Limb (tissue), 2 donors: ENCODE data around the gene DUSP11.
"Not testable (repeated sequence)": the region's sequence is repeated elsewhere in the genome, so short reads cannot be mapped to it uniquely, and the experiment has no call there.

Experiments
- DNase-seq, 2 donors: peaks; one replicate each; pipeline ENCODE4 v3.0.0-alpha.2; 2016; ENCODE audit errors: extremely low spot score in 2 of 2

The DUSP11 gene

DNA sequence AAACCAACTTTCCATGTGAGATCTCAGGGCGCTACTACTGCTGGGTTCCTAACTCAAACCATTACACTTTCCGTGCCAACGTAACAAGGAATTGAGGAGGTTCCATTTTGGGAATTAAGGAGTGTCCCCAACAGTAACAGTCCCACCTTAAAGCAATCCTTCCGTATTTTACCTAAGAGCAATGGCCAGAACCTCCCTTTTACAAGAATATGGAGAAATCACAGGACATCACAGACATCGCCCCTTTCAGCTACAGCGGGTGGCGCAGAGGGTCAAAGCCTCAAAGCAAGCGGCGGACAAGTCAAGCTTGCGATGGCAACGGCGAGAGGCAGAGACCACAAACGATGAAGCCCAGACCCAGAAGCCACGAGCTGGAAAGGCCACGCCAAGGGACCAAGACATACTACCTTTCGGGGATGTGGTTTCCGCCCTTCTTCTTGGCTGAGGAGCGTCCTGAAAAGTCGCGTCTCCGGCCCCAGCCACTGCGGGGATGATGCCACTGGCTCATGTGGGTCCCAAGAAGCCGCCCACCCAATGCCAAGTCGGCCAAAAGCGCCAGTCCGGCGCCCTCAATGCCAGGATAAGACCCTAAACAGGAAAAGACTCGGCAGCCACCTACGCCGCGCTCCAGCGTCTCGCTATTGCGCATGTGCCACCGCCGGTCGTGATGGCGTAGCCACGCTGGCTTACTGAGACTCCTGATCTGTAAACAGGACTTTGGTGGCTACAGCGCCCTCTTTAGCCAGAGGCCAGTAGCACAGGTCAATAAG lies at the start of gene DUSP11:
DUSP11 (minus strand) TSS at position 637 of the 770 bp plus-strand sequence; CDS start at position 508, 129 bp downstream.
- DNase-seq, result peak; percentile 93 to 94

DNA sequence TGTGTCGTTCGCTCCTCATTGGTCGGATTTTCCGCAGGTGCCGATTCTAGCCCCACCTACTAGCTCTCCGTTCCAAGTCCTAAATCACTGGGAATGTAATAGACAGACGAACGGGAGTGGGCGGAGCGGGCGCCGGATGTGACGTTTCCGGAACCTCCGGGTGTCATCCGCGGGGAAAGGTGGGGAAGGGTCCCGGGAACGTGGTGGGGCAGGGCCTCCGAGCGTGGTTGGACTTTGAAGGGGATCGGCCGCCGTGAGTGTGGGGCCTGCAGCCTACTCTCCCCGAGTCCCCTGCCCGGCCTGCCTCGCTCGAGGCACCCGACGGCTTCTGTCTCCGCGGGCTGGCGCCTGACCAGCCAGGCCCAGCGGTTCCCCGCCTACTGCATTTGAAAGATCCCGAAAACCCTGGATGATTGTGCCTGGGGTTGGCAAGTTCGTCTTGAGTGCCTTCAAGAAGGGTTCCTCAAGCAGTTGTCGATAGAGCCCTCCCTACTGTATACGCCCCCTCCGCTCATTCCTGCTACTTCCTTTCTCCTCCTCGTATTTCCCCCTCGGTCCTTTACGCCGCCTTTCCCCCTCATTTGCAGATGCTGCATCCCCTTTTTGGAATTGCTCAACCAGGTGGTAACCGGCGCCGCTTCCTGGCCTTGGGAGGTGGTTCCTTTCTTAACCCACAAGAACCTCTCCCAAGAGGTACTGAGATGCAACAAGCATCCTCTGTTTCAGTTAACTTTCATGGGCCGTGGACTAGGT lies 49.1 kb upstream of the DUSP11 start, which contains the start of gene STAMBP:
STAMBP (plus strand) TSS at position 144 of the 753 bp plus-strand sequence. CDS start 1,896 bp downstream, outside the sequence.
- DNase-seq, result peak; percentile 97

DNA sequence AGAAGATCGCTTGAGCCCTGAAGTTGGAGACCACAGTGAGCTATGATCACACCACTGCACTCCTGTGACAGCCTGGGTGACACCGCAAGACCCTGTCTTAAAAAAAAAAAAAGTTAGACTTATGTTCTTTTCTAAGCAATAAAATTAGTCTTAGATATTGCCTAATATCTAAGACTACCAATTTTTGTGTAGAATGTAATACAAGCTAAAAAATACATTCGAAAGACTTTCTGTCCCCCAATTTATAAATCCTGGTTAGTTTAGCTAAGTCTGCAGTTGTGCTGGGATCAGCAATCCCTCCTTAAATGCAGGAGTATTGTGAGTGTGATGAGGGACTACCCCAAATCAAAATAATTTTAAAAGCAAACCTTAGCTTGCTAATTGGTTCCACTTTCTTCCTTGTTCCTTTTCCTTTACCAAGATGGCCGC lies 48.5 kb upstream of the DUSP11 start:
- no peak for DNase-seq

- DNase-seq, result no peak
Measured at GRCh38 chr2:73827660-73828388, 47.9 kb upstream of the DUSP11 start.

GRCh38 chr2:73827018-73827417 lies 47.1 kb upstream of the DUSP11 start:
- no peak for DNase-seq

- no peak for DNase-seq
Measured at GRCh38 chr2:73825408-73825807, 45.5 kb upstream of the DUSP11 start.

GRCh38 chr2:73823916-73824523 lies 44.1 kb upstream of the DUSP11 start:
- peak in 1 of 2 donors; percentile 79 for DNase-seq

DNA sequence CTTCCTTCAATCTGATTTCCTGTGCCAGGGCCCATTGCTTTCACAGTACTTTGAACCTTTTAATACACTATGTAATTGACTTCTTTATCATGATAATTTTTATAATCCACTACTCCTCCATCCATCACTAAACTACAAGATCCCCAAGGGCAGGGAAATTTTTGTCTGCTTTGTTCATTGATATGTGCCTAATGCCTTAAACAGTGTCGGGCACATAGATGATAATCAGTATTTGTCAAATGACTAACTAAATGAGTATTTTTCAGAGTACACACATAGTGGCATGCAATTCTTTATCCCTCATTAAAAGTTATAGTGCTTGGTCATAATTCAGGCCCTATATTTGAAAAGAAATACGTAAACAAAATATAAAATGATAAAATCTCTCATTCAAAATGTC lies 43.5 kb upstream of the DUSP11 start:
- no peak for DNase-seq

DNA sequence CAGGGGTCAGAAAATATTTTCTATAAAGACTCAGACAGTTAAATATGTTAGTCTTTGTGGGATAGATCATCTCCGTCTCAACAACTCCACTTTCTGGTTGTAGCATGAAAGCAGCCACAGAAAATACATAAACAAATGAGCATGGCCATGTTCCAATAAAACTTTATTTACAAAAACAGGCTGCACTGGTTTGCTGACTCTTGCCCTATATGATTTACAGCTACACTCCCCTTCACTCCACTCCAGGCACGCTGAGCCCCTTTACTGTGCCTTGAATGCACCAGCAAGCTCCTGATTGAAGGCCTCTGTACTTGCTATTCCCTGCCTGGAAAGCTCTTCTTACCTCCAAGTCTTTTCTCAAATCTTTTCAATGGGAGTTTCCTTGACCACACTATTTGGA lies 43.1 kb upstream of the DUSP11 start:
- no peak for DNase-seq

DNA sequence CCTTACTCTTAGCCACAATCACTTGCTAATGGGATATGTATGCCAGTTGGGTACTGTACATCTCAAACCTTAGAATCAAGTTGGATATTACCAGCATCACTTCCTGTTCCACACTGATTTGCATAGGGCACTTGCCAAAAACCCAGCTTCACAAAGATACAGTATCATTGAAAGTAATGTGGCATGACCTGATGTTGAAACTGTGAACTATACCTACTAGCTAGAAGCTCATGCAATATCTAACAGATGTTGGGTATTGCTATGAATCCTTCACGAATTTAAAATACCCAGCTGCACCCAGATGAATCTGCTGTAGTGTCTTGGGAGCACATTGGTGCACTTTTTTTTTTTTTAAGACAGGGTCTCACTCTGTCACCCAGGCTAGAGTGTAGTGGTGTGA lies 42.4 kb upstream of the DUSP11 start:
- DNase-seq, result no peak

DNA sequence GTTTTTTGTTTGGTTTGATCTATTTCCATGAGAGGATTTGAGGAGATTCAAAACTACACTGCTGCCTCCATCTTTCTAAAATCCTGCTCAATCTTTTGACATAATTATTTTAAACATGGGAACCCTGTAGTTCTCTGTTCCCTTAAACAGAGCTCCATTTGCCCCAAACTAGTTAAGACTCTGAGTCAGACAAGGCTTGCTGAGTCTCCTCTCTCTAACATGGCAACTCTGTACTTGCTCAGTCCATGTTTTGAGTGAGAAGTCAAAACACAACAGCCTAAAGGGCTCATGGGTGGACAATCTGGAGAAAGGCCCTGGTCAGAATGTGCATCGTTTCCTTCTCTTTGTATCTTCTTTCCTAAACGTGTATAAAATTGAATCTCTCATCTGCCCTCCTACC lies 41.8 kb upstream of the DUSP11 start:
- DNase-seq, result no peak

- DNase-seq, result no peak
Measured at GRCh38 chr2:73821227-73821626, 41.3 kb upstream of the DUSP11 start.

GRCh38 chr2:73818296-73818695 lies 38.4 kb upstream of the DUSP11 start:
- no peak for DNase-seq

DNA sequence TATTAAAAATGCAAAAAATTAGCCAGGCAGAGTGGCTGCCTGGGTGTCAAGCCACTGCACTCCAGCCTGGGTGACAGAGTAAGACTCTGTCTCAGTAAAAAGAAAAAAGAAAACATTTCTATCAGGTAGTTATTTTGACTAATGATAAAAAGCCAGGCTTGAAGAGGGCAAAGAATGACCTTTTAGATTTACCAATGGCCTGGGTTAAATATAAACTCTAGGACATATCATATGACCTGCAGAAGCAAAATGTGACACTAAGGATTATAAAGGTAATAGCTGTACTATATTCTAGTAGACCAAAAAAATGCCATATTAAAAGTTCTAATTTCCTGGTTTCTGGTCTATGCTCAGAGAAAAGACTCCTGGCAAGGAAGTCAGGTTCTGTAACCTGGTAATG lies 32.7 kb upstream of the DUSP11 start:
- no peak for DNase-seq

DNA sequence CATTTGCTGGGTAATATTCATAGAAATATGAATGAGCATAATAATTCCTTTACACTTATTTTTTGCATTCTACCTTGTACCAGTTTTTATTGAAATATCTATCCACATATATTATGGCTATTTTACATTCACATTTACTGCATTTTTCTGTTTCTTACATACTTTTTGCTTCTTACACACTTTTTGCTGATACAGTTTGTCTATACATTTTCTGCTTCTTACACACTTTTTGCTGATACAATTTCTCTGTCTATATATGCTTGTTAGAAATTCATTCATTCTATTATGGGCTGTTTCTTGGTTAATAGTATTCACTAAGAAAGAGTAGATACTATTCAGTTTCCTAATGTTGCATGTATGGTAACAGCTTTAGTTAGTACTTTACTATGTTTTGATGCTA lies 32.0 kb upstream of the DUSP11 start:
- DNase-seq, result no peak

DNA sequence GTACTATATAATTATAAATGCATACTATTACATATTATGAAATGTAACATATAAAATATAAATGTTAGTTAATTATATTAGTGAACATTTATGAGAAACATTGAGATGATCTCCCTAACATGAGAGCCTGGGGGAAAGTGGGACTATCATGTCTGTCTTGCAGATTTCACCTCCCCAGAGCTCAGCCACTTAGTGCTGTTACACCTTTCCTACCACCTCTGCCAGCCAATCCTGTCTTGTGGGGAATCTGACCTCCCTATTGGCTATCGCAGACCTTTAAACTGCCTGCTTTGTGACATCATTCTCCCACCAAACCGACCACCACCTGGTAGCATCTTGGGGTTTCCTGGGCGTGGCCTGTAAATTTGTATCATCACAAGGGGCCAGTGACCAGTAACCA lies 4.0 kb upstream of the DUSP11 start, which contains the start of gene C2orf78:
C2orf78 (plus strand) TSS at position 301 of the 400 bp plus-strand sequence. CDS start 127 bp downstream, outside the sequence.
- DNase-seq, result not testable (repeated sequence)

DNA sequence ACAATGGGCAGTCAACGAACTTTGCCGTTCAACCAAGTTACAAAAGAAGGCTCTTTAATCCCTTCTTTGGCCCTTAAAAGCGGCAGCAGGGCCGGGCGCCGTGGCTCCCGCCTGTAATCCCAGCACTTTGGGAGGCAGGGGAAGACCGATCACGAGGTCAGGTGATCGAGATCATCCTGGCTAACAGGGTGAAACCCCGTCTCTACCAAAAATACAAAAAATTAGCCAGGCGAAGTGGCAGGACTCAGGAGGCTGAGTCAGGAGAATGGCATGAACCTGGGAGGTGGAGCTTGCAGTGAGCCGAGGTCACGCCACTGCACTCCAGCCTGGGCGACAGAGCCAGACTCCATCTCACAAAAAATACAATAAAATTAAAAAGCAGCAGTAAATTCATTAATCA lies 3.5 kb upstream of the DUSP11 start:
- DNase-seq, result not testable (repeated sequence)

- DNase-seq, result no peak
Measured at GRCh38 chr2:73780237-73780582, 307 bp upstream of the DUSP11 start.

- DNase-seq, result not testable (repeated sequence)
Measured at GRCh38 chr2:73778867-73779466, 936 bp downstream of the DUSP11 start.

DNA sequence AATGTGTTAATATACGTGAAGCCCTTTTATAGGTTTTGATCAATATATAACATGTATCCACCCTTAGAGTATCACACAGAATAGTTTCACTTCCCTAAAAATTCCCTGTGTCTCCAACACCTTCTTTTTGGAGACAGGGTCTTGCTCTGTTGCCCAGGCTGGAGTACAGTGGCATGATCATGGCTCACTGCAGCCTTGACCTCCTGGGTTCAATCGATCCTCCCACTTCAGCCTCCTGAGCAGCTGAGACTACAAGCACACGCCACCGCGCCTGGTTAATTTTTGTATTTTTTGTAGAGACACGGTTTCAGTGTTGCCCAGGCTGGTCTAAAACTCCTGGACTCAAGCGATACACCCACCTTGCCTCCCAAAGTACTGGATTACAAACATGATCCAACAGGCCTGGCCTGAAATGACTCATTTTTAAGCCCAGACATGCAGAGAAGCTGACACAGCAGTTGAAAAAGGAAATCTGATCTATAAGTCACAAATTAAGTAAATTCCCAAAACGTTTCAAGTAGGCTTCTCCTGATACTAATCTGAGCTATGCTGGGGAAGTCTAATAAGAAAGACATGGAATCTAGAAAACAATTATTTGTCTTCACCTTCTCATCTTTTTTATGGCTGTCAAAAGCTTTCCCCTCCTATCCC lies 2.9 kb downstream of the DUSP11 start:
- no peak for DNase-seq

GRCh38 chr2:73776381-73776780 lies 3.5 kb downstream of the DUSP11 start:
- no peak for DNase-seq
